SK-MEL-5 (cell line): Measurements from ENCODE around the gene THY1. TPM values are rescaled to one million over a fixed set of nuclear protein-coding genes. Genes with fewer than 3 reads are reported as not detected.
"Not testable (repeated sequence)": the region's sequence is repeated elsewhere in the genome, so short reads cannot be mapped to it uniquely, and the experiment has no call there.

ENCODE experiments used
- DNase-seq: peaks from one replicate; pipeline ENCODE4 v3.0.0-alpha.2; 2016; ENCODE audit warnings: low read depth, low spot score
- in situ Hi-C: cut with HindIII; loops from 2 replicates; pipeline ENCODE4 v1.10.0; 2016; ENCODE audit warnings: low sequenced_read_pairs, high pct_unique_total_duplicates, low pct_unique_long_range_greater_than_20kb
- total RNA-seq: library from RNA; depleted of rRNA; stranded (reverse); fragments of >200 nt; shearing (Covaris generic); gene quantifications from 2 replicates; pipeline ENCODE4 v1.2.3, GENCODE V29; 2014

THY1 gene
- total RNA-seq, 1 experiment from 2014 or later: 0.32 TPM

- DNase-seq, in situ Hi-C loops: not testable (repeated sequence)
Observed at GRCh38 chr11:119405448-119405847, 17.5 kb downstream of the THY1 start.

GRCh38 chr11:119404872-119405271 lies 18.1 kb downstream of the THY1 start:
- no peak for DNase-seq
- in situ Hi-C loops: no loop called here

GRCh38 chr11:119403021-119403420 lies 20.0 kb downstream of the THY1 start:
- in situ Hi-C loops: no loop called here

GRCh38 chr11:119402470-119402869 lies 20.5 kb downstream of the THY1 start:
- DNase-seq: no peak
- in situ Hi-C loops: no loop called here

More at GRCh38 chr11:119403021-119403420, 20.0 kb downstream of the THY1 start:
- DNase-seq: no peak

GRCh38 chr11:119400860-119401259 lies 22.1 kb downstream of the THY1 start:
- no peak for DNase-seq
- in situ Hi-C loops: no loop called here

- no peak for DNase-seq
- in situ Hi-C loops: no loop called here
Observed at GRCh38 chr11:119397740-119398139, 25.2 kb downstream of the THY1 start.

- in situ Hi-C loops: no loop called here
- no peak for DNase-seq
Observed at GRCh38 chr11:119396835-119397234, 26.1 kb downstream of the THY1 start.

GRCh38 chr11:119391275-119391674 lies 31.7 kb downstream of the THY1 start:
- in situ Hi-C loops: no loop called here
- no peak for DNase-seq

GRCh38 chr11:119389611-119390254 lies 33.2 kb downstream of the THY1 start:
- DNase-seq: peak; percentile 24
- in situ Hi-C loops: no loop called here

GRCh38 chr11:119388103-119388502 lies 34.9 kb downstream of the THY1 start:
- in situ Hi-C loops: no loop called here
- DNase-seq: no peak

GRCh38 chr11:119384332-119384731 lies 38.6 kb downstream of the THY1 start:
- in situ Hi-C loops: no loop called here
- DNase-seq: no peak

GRCh38 chr11:119382513-119382912 lies 40.5 kb downstream of the THY1 start:
- in situ Hi-C loops, DNase-seq: not testable (repeated sequence)

- in situ Hi-C loops: no loop called here
- DNase-seq: no peak
Observed at GRCh38 chr11:119382101-119382500, 40.9 kb downstream of the THY1 start.

- in situ Hi-C loops: no loop called here
Observed at GRCh38 chr11:119381181-119381988, 41.6 kb downstream of the THY1 start, which contains the start of gene USP2. TSS of gene USP2 (minus strand) at chr11:119381690. CDS start at chr11:119373480, 8,210 bp downstream.

GRCh38 chr11:119380827-119381180 lies 42.2 kb downstream of the THY1 start:
- no peak for DNase-seq
- in situ Hi-C loops: no loop called here

More at GRCh38 chr11:119381181-119381988, 41.6 kb downstream of the THY1 start, which contains the start of gene USP2:
- peak; percentile 93 for DNase-seq

GRCh38 chr11:119380160-119380826 lies 42.7 kb downstream of the THY1 start:
- DNase-seq: no peak
- in situ Hi-C loops: no loop called here

GRCh38 chr11:119378851-119379465 lies 44.0 kb downstream of the THY1 start:
- DNase-seq: no peak
- in situ Hi-C loops: no loop called here
